ENCODE data around the gene TNFRSF14. TPM values are rescaled to one million over a fixed set of nuclear protein-coding genes. Genes with fewer than 3 reads are reported as not detected.

Gene TNFRSF14
- total RNA-seq, 1 donor from 2014 or later, result 14.7 TPM

DNA sequence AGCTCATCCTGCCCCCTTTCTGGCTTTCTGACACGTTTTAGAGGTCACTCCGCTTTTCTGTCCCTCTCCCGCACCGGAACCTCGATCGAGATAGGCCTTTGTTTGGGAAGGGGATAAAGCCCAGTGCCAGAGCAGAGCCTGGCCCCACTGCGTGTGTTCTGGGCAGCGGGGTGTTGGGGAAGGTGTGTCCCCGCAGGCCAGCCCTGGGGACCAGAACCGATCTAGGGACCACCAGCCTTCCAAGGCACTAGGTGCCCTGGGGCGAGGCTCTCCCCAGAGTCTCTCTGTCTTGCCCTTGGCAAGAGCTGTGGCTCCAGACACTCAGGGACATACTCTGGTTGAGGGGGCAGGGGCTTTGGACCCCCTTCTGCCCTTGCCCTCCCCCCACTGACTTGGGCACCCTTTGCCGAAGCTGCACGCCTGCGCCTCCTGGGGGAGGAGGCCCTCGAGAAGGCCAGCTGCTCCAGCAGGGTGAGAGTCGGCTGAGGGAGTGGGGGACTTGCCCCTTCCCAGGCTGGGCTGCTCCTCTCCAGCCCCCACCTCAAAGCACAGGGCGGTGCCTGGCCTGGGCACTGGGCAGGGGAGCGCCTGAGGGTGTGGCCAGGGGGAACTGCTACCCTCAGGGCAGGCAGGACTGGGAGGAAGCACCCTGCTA, 46.8 kb downstream of the TNFRSF14 start:
- H3K4me3 ChIP-seq (ENCODE audit: low read depth, low read length), result no peak overlapping the region
- no peaks in the 10 kb centered on the region for H3K36me3 ChIP-seq (ENCODE audit: control insufficient read depth, insufficient read depth, low read length)
- TF ChIP-seq, protein P1, sequence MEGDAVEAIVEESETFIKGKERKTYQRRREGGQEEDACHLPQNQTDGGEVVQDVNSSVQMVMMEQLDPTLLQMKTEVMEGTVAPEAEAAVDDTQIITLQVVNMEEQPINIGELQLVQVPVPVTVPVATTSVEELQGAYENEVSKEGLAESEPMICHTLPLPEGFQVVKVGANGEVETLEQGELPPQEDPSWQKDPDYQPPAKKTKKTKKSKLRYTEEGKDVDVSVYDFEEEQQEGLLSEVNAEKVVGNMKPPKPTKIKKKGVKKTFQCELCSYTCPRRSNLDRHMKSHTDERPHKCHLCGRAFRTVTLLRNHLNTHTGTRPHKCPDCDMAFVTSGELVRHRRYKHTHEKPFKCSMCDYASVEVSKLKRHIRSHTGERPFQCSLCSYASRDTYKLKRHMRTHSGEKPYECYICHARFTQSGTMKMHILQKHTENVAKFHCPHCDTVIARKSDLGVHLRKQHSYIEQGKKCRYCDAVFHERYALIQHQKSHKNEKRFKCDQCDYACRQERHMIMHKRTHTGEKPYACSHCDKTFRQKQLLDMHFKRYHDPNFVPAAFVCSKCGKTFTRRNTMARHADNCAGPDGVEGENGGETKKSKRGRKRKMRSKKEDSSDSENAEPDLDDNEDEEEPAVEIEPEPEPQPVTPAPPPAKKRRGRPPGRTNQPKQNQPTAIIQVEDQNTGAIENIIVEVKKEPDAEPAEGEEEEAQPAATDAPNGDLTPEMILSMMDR (IDR thresholded peaks at IDR 0.05; ENCODE audit: insufficient read depth, low read length, poor library complexity, severe bottlenecking), result no peak
- H3K27me3 ChIP-seq (ENCODE audit: control insufficient read depth, insufficient read depth, low read length), result peaks cover 6% of the 10 kb centered on the region
- no peak for DNase-seq (ENCODE audit: low read depth)

DNA sequence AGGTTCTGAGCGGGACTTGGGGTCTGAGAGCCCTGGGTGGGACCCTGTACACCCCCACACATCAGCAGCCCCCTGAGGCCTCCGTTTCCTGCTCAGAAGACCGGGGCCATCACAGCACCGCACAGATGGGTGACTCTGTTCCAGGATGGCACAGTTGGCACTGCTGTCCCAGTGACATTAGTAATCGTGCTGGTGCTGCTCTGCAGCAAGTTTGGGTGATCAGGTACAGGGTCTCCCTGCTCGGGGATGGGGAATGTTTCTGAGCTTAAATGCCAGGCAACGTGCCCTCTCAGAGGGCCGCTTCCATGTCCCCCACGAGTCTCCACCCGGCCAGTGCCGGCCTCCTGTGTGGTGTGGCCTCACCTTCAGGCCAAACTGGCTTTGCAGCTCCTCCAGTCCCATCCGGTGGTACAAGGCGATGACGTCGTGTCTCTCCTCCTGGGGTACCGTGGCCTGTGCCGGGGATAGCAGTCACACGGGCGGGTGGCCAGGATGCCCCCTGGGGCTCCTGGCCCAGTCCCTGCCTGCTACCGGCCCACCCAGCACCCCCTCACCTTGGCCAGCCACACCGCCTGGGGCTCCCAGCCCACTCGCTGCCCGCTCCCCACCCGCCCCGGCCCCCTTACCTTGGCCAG, 47.5 kb downstream of the TNFRSF14 start:
- H3K36me3 ChIP-seq (ENCODE audit: control insufficient read depth, insufficient read depth, low read length), result no peaks in the 10 kb centered on the region
- peaks cover 5% of the 10 kb centered on the region for H3K27me3 ChIP-seq (ENCODE audit: control insufficient read depth, insufficient read depth, low read length)
- no peak overlapping the region for H3K4me3 ChIP-seq (ENCODE audit: low read depth, low read length)
- TF ChIP-seq, protein P1 (IDR thresholded peaks at IDR 0.05; ENCODE audit: insufficient read depth, low read length, poor library complexity, severe bottlenecking), result no peak
- DNase-seq (ENCODE audit: low read depth), result no peak

DNA sequence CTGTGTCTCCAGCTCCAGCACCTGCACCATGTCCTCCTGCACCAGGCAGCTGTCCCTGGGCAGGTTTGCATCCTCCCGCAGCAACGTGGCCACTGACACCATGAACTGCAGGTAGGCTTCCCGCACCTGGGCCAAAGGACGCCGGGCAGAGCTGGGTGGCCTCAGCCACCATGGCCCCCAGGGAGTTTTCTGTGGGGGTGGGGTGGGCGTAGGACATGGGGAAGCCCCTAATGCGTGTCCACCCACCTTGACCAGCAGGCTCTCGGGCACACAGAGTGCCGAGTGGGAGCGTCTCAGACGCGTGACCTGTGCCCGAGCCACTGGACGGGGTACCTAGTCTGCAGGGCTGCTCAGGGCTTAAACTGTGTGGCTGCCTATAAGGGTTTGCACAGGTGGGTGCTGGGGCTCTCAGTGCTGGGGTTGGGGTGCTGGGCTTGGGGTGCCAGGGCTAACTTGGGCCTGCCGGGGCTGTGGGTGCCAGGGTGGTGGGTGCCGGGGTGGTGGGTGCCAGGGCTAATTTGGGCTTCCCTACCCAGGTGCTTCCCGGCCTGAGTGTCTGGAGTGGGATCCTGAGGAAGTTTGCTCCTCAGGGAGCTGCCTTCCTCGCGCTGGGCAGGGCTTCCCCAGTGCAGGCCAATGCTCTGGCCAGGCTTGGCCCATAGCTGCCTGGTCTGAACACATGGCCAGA, 48.1 kb downstream of the TNFRSF14 start:
- H3K4me3 ChIP-seq (ENCODE audit: low read depth, low read length), result no peak overlapping the region
- H3K36me3 ChIP-seq (ENCODE audit: control insufficient read depth, insufficient read depth, low read length), result no peaks in the 10 kb centered on the region
- TF ChIP-seq, protein P1 (IDR thresholded peaks at IDR 0.05; ENCODE audit: insufficient read depth, low read length, poor library complexity, severe bottlenecking), result no peak
- DNase-seq (ENCODE audit: low read depth), result no peak
- peaks cover 8% of the 10 kb centered on the region for H3K27me3 ChIP-seq (ENCODE audit: control insufficient read depth, insufficient read depth, low read length)

DNA sequence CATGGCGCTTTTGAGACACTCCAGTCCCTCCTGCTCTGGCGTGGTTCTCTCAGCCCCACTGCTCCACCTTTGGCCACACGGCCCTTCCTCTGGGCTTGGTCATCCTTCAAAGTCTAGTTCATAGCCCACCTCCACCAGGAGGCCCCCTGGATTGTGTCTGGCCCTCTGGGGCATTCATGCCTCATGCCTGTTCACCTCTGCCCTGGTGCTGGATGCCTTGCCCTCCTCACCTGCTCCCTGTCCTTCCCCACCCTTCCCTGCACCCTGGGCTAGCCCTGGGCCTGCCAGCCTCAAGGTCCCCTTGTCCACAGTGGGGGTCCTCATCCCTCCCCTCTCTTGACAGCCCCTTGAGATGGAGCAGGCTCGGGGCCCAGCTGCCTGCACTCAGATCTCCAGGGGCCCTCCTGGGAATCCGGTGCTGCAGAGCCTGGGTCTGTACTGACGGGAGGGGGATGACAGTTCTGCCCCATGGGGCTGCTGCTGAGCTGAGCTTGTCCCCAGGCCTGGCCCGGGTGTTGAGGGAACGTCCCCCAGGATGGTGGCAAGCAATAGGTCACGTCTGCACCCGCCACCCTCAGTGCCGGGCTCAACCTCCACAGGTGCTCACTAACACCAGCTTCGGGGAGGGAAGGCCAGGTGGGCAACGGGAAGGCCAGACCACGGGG, 48.8 kb downstream of the TNFRSF14 start:
- TF ChIP-seq, protein P1 (IDR thresholded peaks at IDR 0.05; ENCODE audit: insufficient read depth, low read length, poor library complexity, severe bottlenecking), result no peak
- Histone ChIP-seq H3K36me3 (ENCODE audit: control insufficient read depth, insufficient read depth, low read length) (no peaks in the 10 kb centered on the region), H3K27me3 (ENCODE audit: control insufficient read depth, insufficient read depth, low read length) (peaks cover 10% of the 10 kb centered on the region), H3K4me3 (ENCODE audit: low read depth, low read length) (no peak overlapping the region)
- no peak for DNase-seq (ENCODE audit: low read depth)

DNA sequence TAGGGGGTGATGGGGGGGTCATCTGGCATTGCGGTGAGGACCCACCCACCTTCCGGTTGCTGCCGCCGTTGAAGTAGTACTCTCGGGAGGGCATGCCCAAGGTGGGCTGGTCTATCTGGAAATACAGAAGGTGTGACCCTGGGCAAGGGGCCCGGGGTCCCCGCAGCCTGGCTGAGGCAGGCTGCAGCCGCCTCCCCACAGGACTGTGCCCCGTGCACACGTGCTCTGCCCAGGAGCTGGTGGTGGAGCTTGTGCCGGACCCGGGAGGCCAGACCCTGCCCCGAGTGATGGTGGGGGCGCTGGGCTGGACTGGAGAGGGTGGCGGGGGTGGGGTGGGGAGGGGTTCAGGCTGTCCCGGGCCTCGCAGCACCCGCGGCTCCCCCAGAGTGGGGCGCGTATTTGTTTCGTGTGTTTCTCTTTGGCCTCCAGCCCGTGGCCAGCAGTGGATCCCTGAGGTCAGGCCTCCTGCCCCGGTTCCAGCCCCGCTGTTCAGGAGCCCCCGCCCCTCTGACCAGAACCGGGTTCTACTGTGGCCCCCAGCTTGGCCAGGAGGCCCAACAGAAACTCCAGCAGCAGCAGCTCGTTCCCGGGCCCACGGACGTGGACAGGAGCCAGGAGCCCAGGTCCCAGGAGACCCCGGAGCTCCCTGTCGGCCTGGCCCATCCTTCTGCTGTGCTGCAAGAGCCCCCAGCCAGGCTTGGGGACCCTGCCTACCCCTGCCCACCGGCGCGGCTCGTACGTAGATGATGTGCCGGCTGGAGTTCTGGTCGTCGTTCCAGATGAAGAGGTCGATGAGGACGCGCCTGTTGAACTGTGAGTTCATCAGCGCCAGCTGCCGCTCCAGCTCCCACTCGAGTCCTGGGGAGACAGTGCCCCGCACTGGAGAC, 49.6 kb downstream of the TNFRSF14 start:
- no peak for DNase-seq (ENCODE audit: low read depth)
- TF ChIP-seq, protein P1 (IDR thresholded peaks at IDR 0.05; ENCODE audit: insufficient read depth, low read length, poor library complexity, severe bottlenecking), result no peak
- H3K27me3 ChIP-seq (ENCODE audit: control insufficient read depth, insufficient read depth, low read length), result peaks cover 13% of the 10 kb centered on the region
- no peak overlapping the region for H3K4me3 ChIP-seq (ENCODE audit: low read depth, low read length)
- H3K36me3 ChIP-seq (ENCODE audit: control insufficient read depth, insufficient read depth, low read length), result no peaks in the 10 kb centered on the region

Measured in kidney epithelial cell (primary cell).